ENCODE data around the gene USP9X.

USP9X gene

GRCh38 chrX:41064018-41064417, 21.2 kb upstream of the USP9X start:
- H3K9me3 Mint-ChIP-seq, result peaks cover 6% of the 10 kb centered on the region
- no peaks in the 10 kb centered on the region for H3K4me1 Mint-ChIP-seq
- no peaks in the 10 kb centered on the region for H3K27me3 Mint-ChIP-seq (ENCODE audit: low read depth)
- no peak overlapping the region for H3K4me3 Mint-ChIP-seq
- H3K36me3 Mint-ChIP-seq (ENCODE audit: low read depth), result no peaks in the 10 kb centered on the region
- no peak for TF ChIP-seq CTCF (IDR thresholded peaks at IDR 0.05; ENCODE audit: unreplicated experiment in 3 of 3)
- H3K27ac Mint-ChIP-seq, result no peak overlapping the region

GRCh38 chrX:41066391-41066790, 18.9 kb upstream of the USP9X start:
- Mint-ChIP-seq H3K9me3 (peaks cover 7% of the 10 kb centered on the region), H3K27me3 (ENCODE audit: low read depth) (no peaks in the 10 kb centered on the region), H3K4me3 (no peak overlapping the region), H3K4me1 (no peaks in the 10 kb centered on the region), H3K27ac (no peak overlapping the region), H3K36me3 (ENCODE audit: low read depth) (no peaks in the 10 kb centered on the region)
- no peak for TF ChIP-seq CTCF (IDR thresholded peaks at IDR 0.05; ENCODE audit: unreplicated experiment in 3 of 3)

- no peak for TF ChIP-seq CTCF (IDR thresholded peaks at IDR 0.05; ENCODE audit: unreplicated experiment in 3 of 3)
- Mint-ChIP-seq H3K27ac (no peak overlapping the region), H3K9me3 (peaks cover 7% of the 10 kb centered on the region), H3K4me1 (no peaks in the 10 kb centered on the region), H3K27me3 (ENCODE audit: low read depth) (no peaks in the 10 kb centered on the region), H3K4me3 (no peak overlapping the region), H3K36me3 (ENCODE audit: low read depth) (no peaks in the 10 kb centered on the region)
These were observed 18.3 kb upstream of the USP9X start for GRCh38 chrX:41066969-41067368.

- Mint-ChIP-seq H3K9me3 (peaks cover 7% of the 10 kb centered on the region), H3K27me3 (ENCODE audit: low read depth) (no peaks in the 10 kb centered on the region), H3K4me3 (no peak overlapping the region), H3K27ac (no peak overlapping the region), H3K4me1 (no peaks in the 10 kb centered on the region), H3K36me3 (ENCODE audit: low read depth) (no peaks in the 10 kb centered on the region)
- no peak for TF ChIP-seq CTCF (IDR thresholded peaks at IDR 0.05; ENCODE audit: unreplicated experiment in 3 of 3)
These were observed 17.5 kb upstream of the USP9X start for GRCh38 chrX:41067721-41068120.

GRCh38 chrX:41076742-41077141, 8.5 kb upstream of the USP9X start:
- peaks cover 3% of the 10 kb centered on the region for H3K27me3 Mint-ChIP-seq (ENCODE audit: low read depth)
- H3K36me3 Mint-ChIP-seq (ENCODE audit: low read depth), result no peaks in the 10 kb centered on the region
- H3K27ac Mint-ChIP-seq, result no peak overlapping the region
- H3K4me1 Mint-ChIP-seq, result peaks cover 5% of the 10 kb centered on the region
- no peak for TF ChIP-seq CTCF (IDR thresholded peaks at IDR 0.05; ENCODE audit: unreplicated experiment in 3 of 3)
- H3K9me3 Mint-ChIP-seq, result peaks cover 3% of the 10 kb centered on the region
- no peak overlapping the region for H3K4me3 Mint-ChIP-seq

GRCh38 chrX:41081821-41082220, 3.4 kb upstream of the USP9X start:
- Mint-ChIP-seq H3K9me3 (peaks cover 2% of the 10 kb centered on the region), H3K4me1 (peaks cover 5% of the 10 kb centered on the region), H3K27me3 (ENCODE audit: low read depth) (peaks cover 3% of the 10 kb centered on the region), H3K4me3 (no peak overlapping the region), H3K27ac (no peak overlapping the region), H3K36me3 (ENCODE audit: low read depth) (no peaks in the 10 kb centered on the region)
- no peak for TF ChIP-seq CTCF (IDR thresholded peaks at IDR 0.05; ENCODE audit: unreplicated experiment in 3 of 3)
